ENCODE measurements around the gene IL17RA.
A peak's percentile ranks its signal among the peaks of the same experiment; 100 is the strongest.

IL17RA gene

DNA sequence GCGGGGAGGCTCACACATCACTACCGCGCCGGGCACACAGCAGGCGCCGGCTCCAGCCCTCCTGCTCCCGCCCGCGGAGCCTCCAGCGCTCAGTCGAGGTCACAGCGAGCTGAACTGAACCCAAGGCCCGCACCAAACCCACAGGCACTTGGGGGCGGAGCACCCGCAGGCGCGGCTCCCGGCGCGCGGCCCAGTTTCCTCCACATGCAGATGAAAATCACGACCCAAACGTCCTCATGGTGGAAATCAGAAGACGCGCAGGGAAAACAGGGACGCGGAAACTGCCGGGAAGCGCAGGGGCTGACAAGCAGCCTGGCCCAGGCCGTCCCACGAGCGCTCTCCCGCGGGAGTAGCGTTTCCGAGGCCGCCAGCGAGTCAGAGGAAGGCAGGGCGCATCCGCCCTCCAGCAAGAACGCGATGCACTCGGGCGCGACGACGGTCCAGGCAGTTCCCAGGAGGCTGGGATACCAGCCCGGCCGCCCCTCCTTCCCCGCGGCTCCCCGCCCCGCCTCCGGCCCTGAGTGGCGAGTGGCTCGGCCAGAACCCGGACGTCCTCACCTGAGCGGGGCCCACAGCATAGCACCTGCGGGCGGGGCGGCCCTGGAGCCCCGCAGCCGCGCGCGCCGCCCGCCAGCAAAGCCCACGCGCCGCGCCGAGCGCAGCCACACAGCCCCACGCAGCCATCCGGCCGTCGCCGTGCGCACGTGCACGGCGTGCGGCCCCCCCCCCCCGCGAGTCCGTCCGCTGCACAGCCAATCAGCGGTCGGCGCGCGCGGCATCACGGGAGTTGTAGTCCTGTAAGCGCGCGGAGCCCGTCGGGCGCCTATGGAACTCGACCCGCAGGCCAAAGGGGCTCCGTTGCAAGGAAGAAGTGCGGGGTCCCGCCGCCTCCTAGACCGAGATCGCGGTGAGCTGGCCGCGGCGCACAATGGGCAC, 74.0 kb downstream of the IL17RA start, which contains the start of gene HDHD5:
Gene HDHD5 (minus strand): TSS at position 710 of the 936 bp plus-strand sequence. CDS start 26 bp downstream, at position 684.
- DNase-seq = peak; percentile 78

GRCh38 chr22:17159504-17159951, 74.7 kb downstream of the IL17RA start:
- DNase-seq = no peak

- no peak for DNase-seq
These were observed 77.2 kb downstream of the IL17RA start for GRCh38 chr22:17161991-17162390.

DNA sequence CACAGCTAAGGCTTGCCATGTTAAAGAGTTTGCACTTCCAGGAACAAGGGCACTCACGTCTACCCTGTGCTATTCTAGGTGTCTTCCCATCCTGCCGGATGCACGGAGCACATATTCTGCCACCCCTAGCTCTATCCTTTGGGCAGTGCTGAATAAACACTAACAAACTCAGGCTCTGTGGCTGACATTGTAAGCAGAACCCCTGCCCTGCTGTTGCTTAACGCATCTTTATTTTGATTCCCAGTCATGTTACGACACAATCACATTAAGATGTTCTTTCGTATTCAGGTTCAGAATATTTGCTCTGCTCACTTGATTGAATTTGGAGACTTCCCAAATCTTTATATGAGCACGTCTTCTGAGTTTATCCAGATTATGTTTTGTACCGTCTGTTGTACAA, 77.9 kb downstream of the IL17RA start:
- DNase-seq = no peak

GRCh38 chr22:17164392-17165024, 79.7 kb downstream of the IL17RA start:
- DNase-seq = no peak
